HG03064 (cell line): Measurements from ENCODE around the gene RRBP1.

Source experiments
- ATAC-seq: cut with Tn5 transposase; IDR thresholded peaks from one replicate; pipeline ENCODE4 v1.9.1; 2021; ENCODE audit warnings: low read depth; ENCODE audit not compliant: unreplicated experiment

The RRBP1 gene

DNA sequence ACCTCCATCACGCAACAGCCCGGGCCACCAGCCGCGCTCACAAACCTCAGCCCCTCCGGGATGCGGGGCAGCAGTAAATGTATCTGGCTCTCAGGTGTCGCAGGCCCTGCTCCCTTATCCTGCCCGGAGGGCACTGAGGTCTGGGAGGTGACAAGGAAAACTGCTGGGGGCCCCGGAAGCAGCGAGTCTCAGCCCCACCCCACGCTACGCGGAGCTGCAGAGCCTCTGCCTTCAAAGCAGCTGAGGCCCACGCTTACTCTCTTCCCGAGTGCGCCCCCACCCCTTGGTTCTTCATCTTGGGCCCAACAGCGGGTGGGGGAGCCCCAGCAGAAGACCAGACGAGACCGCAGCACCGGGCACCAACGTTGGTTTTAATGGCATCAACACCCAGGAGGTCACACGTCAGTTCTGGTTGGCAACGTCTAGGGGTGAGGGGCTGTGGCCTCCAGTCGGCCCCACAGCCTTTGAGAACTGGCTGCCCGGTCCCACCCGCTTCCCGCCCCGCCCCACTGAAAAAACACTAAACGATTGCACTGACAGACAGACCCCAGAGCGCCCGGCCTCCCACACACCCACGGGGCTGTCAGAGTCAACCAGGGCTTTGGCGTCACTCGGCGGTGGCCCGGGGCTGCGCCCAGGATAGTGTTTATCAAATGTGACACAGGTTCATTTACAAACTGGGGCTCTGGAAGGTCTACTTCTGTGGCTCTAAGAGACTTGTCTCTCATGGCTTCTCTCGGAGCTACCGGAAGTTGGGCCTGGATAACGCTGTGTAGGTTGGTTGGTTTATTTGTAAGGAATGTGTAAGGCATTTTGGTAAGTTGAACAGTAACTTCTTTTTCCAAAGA, 68.5 kb downstream of the RRBP1 start:
- ATAC-seq, result no peak

DNA sequence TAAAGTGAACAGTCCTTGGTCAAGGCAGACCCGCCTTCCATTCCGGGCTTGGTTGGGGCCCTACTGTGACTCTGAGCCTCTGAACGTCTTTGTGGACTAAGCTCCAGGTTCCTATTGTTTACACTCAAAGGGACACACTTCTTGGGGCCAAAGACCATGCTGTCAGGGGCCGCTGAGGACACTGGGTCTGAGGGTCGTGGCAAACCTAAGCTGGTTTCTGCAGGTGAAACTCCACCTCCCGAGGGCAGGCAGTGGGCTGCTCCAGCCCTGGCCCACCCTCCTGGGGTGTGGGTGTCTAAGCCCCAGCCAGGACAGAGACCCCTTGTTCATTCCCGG, 69.1 kb downstream of the RRBP1 start:
- ATAC-seq, result no peak

DNA sequence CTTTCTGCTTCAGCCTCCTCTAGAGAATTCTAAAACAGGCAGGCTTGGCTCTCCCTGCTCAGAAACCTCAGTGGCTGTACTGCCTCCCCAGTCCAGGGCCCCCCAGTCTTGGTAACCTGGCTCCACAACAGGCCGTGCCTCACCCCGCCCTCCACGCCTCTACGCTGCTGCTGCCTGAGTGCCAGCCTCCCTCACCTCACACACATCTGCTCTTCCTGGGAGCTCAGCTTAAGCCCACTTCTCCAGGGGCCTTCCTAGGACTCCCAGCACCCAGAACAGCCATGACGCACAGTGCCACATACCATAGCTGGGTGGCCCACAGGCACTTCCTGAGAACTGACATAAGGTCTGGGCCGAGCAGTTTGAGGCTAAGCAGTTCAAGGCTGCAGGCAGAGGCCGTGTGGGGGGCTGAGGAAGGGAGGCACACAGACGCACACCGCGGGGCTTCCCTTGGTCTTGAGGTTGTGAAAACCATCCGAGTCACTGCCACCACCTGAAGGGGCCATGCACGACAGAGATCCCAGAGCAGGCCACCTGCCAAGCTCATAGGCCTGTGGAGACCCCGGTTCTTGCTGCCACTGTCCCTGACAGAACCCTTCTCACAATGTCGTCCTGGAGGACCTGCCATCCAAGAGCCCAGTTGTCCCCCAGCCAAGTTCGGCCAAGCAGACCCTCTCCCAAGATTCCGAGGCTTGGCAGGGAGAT, 69.6 kb downstream of the RRBP1 start:
- ATAC-seq, result no peak

DNA sequence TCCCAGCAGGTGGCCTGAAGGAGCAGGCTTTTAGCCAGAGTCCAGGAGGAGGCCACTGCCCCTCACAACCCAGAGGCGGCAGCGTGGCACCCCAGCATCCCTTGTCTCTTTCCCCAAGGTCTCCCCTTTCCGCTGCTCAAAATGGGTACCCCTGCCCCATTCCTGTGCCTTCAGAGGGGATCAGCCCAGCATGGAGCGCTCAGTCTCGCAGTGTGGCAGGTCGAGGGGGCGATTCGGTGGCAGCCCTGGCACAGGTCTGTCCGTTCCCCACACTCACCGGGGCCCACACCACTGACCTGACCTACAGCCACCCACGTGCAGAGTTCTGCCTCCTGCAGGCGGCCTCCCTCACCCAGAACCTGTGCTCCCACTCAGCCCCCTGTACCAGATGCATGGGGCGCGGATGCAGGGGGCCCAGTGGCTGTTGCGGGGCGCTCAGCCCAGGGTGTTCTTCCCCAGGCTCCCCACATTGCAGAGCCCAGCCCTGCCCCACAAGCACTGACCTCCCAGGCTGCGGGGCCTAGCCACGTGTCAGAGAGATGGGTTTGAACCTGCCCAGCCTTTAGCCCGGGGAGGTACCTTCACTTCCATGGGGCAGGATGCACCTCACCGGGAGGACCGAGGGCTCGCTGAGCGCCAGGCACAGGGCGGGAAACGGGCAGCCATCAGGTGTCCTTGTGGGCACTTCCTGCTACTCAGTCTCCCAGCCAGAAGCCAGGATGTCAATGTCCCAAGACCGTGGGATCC, 70.3 kb downstream of the RRBP1 start:
- no peak for ATAC-seq

DNA sequence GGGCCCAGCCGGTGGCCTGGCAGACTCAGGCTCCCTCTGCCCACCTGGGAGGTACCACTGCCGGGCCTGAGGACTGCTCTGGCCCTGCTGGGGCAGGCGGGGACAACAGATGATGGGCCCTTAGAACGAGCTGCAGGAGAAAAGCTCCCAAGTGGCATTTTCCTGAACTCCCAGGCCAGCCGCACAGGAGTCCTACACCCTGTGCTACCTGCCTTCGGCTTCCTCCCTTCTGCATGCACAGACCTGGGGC, 70.8 kb downstream of the RRBP1 start:
- ATAC-seq, result no peak

DNA sequence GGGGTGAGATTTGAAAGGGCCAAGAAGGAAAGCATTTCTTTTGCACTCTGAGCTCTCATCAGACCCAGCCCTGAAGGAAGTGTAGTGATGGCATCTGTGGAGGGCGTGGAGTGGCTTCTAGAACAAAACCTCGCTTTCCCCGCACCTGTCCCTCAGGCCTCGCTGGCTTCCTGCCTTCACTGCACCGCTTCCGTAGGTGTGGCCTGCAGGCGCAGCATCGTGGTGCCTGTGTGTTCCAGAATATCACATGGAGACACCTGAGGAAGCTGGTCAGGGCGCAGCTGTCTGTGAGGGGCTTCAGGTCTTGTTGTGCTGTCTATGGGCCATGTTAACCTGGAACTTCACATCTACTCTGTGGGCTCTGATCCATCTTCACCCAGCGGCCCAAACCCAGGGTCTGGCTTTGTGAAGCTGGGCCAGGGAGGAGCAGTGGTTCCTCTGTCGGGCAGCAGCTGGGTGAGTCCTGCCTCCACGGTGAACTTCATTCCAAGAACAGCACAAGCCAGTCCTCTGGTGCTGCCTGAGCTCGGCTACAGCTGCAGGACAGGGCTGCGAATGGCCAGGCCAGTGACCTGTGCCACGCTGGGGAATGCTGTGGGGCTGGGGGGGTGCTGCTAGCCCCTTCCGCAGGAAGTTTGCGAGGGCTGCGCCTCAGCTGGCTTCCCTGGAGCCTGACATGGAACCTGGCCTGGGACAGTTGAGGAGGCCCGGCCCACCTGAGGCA, 71.3 kb downstream of the RRBP1 start:
- no peak for ATAC-seq

DNA sequence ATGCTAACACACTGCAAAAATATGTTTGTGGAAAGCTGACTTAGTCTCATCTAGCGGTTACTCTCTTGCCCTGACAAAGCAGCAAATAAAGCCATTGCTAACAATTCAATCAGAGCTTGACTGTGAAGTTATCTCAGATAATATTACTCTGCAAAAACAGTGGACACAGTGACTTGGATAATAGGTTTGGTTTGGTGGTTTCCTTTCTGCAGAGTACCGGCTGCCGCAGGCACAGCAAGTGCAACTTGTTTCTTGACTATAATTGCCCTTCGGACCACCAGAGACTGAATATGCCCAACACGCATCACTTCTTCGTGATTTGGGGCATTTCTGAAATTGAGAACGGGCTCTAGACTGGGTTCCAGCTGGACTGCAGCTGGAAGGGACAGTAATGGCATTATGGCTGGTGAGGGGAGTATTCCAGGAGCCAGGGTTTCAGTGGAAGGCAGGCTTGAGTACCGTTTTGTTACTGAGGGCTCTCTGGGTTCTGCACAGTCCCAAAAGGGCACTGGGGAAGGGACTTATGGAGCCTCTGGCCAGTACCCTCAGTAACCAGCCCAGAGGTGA, 72.1 kb downstream of the RRBP1 start:
- no peak for ATAC-seq

DNA sequence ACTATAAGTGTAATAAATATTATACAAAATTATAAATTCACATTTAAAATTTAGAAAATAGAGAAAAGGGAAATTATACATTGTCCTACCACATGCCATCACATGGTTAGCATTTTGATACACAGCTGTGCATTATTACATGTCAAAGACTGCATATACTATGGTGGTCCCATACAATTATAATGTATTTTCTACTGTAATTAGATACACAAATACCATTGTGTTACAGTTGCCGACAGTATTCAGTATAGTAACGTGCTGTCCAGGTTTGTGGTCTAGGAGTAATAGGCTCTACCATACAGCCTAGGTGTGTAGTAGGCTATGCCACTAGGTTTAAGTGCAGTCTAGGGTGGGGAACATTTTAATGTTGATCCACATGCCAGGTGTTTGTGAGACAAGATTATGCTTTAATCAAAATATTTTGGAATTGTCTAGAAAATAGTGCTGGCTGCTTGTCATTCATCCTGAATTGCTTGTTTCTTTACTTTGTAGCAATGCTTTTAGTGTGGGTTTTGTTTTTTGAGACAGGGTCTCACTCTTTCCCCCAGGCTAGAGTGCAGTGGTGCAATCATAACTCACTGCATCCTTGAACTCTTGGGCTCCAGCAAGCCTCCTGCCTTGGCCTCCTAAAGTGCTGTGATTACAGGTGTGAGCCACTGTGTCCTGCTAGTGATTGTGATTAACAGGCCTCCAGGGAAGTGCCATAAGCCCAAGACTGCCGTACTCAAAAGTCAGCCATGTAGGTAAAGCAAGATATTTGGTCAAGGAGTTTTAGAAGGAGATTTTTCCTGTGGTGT, 73.1 kb downstream of the RRBP1 start:
- no peak for ATAC-seq

DNA sequence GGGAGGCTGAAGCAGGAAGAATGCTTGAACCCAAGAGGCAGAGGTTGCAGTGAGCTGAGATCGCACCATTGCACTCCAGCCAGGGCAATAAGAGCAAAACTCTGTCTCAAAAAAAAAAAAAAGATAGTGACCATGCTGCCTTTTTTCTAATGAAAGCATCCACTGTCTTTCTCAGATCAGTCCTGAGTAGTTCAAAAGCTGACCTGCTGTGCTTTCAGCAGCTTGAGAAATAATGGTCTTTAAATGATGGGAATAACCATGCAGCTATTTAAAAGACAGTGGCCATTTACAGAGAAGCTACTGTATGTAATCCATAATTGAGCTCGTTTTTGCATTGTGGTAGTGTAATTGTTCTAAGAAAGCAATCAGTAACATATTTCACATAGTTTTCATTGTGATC, 76.0 kb downstream of the RRBP1 start:
- no peak for ATAC-seq

DNA sequence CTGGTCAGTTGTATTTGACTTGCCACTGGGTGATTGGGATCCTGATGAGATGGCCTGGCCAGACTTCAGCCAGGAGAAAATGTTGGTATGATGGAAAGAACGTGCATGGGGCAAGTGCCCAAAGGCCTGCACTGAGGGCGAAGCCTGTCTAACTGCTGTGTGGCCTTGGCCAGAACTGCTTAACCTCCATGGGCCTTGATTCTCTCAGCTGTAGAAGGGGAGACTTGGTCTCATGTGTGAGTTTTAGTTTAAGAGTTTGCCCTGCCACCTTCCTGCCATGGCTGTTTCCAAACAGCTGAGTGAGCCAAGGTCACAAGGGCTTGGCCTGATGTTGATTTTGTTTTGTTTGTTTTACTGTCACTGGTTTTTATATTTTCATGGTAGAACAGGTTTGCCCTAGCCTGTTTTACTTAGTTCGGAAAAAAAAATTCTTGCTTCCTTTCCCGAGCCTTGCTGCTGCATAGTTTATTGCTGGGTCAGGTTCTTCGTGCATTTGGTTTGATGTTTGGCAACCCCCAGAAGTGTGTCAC, 76.8 kb downstream of the RRBP1 start:
- no peak for ATAC-seq

DNA sequence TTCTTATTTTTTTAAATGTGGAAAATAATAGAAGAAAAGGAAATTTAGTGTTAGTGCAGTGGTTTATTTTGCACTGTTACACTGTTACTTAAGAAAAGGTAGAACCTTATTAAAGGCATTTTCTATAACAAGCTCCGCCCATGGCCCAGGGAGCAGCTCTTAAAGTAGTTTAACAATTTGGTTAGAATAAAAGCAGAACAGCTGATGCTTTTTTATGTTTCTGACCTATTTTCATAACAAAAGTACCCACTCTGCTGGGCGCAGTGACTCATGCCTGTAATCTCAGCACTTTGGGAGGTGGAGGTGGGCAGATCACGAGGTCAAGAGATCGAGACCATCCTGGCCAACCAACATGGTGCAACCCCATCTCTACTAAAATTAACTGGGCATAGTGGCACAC, 79.5 kb downstream of the RRBP1 start:
- no peak for ATAC-seq

DNA sequence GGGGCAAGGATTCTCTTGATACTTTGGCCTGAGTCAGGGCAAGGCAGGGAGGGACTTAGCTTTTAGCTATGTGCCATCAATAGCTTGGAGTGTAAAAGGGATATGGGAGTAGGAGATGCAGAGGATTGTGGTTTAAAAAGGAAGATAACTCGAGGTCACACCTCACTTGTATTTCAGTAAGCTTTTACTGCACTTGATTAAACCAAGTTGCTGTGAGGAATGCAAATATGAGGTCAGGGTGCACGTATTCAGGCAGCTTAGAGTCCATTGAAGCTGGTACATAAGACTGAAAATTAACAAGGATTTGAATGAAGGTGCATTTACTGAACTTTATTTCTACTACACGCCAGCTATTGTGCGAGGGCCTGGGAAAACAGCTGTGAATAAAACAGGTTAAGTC, 80.1 kb downstream of the RRBP1 start:
- ATAC-seq, result no peak

DNA sequence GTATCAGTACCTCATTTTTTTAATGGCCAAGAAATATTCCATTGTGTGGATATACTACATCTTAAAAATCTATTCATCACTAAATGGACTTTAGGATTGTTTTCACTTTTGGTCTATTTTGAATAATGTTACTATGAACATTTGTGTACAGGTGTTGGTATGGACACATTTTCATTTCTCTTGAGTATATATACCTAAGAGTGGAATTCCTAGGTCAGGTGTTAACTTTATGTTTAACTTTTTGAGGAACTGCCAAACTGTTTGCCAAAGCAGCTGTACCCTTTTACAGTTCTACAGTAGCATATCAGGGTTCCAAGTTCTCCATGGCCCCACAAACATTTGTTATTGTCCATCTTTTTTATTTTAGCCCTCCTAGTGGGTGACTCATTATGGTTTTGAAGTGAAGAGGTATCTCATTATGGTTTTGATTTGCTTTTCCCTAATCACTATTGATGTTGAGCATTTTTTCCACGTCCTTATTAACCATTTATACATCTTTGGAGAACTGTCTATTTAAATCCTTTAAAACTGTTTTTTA, 84.0 kb downstream of the RRBP1 start:
- ATAC-seq, result no peak

DNA sequence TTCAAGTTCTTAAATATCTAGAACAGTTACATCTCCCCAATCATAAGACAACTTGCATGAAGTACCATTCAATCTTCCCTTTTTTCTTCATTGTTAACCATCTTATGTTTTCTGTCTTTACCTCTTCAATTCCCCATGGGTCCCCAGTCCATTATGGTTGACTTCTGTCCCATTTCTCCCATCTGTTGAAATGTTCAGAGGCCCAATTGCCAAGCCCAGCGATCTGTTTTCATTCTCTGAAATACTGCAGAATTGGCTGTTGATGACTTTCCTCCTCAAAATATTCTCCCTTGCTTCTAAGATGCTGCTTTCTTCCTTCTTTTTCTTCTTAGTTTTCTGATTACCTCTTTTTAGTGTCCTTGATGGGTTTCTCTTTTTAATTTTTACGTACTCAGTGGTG, 86.2 kb downstream of the RRBP1 start:
- no peak for ATAC-seq

DNA sequence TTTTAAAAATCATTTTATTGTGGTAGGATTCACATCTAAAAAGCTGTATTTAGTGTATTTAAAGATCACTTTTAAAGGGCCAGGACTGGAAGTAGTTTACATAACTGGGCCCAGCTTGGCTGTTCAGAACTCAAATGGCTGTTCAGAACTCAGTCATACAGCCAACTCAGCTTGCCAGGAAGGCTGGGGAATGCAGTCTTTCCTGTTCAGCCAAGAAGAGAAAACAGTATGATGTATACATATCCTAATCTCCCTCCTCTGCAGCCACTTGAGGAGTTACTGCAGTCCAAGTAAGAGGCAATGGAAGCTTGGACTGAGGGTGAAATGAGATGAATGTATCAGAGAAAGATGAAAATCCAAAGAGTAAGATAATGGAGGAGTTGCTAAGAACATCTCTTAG, 87.6 kb downstream of the RRBP1 start:
- ATAC-seq, result no peak

DNA sequence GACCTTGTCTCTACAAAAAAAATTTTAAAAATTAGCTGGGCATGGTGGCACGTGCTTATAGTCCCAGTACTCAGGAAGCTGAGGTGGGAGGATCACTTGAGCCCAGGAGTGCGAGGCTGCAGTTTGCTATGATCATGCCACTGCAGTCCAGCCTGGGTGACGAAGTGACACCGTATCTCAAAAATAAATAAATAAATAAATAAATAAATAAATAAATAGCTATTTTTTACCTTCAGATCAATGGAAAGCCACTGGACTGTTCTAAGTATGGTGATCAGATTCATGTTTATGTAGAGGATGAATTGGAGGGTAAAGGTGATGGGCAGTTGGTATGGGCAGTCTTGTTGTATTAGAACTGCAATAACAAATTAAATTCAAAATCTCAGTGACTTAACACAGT, 88.1 kb downstream of the RRBP1 start:
- ATAC-seq, result no peak

DNA sequence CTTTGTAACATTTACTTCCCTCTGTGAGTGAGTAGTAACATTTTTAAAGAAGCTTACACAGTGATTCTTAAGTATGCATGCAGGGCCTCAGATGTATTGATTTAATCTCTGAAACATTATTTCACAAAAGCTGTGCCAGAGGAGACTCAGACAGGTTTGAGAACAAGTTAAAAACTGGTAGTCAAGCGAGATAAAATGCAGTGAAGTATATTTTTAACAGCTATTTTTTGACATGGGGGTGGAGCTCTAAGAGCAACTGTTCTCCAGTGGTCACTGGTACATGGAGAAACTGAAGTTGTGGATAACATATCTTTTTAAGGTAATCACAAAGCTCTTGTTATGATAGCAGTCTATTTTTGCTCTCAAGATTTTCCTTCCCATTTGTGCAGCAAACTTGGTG, 91.8 kb downstream of the RRBP1 start:
- no peak for ATAC-seq

DNA sequence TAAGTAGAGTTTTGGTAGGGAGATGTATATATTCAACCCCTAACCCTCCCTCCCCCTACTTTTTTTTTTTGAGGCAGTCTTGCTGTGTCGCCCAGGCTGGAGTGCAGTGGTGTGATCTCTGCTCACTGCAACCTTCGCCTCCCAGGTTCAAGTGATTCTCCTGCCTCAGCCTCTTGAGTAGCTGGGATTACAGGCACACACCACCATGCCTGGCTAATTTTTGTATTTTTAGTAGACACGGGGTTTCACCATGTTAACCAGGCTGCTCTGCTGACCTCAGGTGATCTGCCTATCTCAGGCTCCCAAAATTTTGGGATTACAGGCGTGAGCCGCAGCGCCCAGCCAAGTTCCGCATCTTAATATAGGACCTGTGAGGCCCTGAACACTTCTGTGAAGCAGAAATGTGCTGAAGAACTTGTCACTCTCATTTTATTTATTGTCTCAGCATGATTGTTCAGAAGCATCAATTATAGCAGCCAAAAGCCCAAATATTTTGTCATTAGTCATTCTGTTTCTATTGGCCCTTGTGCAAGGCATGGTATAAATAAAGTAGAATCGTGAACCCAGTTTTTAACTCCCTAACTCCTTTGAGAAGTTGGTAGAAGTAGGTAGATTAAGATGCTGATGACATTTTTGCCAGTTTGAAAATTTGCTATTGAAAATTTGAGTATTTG, 92.7 kb downstream of the RRBP1 start:
- ATAC-seq, result no peak

DNA sequence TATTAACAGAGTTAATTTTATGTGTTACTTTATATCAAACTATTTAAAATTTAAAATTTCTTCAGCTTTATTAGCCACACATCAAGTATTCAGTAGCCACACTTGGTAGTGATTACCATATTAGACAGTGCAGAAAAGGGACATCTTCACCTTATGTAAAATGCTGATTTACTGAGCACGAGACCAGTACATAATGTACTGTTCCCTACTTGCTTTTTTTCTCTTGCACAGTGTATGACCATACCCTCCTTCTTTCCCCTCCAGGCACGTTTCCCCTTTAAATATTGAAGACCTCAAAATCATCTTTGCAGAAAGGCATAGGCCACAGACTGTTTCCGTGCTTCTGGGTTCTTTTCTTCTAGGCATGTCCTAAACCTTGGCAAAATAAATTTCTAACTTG, 94.2 kb downstream of the RRBP1 start:
- no peak for ATAC-seq
